Endothelial cell of umbilical vein (primary cell): ENCODE results near the gene BPTF. TPM values are rescaled to one million over a fixed set of nuclear protein-coding genes. Genes with fewer than 3 reads are reported as not detected.

Experiments used
- BruUV-seq: library from RNA; stranded (reverse); fragments of 400-500 nt; replicated peaks from 2 replicates; lab custom pipeline; 2021; lab: Mats Ljungman, UMichigan
- CTCF ChIA-PET: fragments of 300-600, 350-600 bp; sonication (Branson Sonifier 250); formaldehyde crosslinking; loops from one replicate; lab custom pipeline; 2021; ENCODE audit warnings: antibody characterized with exemption, inconsistent platforms; lab: Charles Lee
- POLR2A ChIA-PET: fragments of 300-600, 350-600 bp; sonication (Branson Sonifier 250); formaldehyde crosslinking; loops from one replicate; lab custom pipeline; 2021; ENCODE audit warnings: antibody characterized with exemption, inconsistent platforms; lab: Charles Lee
- DNase-seq: peaks from one replicate; pipeline ENCODE4 v3.0.0-alpha.2; 2011; ENCODE audit warnings: low read depth, low spot score
- FAIRE-seq: peaks from 2 replicates; lab custom pipeline; 2011; peaks lifted over from hg19 to GRCh38; lab: Jason Lieb, UNC
- H2AFZ ChIP-seq: 2 replicates; pipeline ENCODE4 v1.6.0; 2012; ENCODE audit warnings: low read depth, low read length, control low read depth, inconsistent platforms
- H3K27ac ChIP-seq: 2 replicates; pipeline ENCODE4 v1.5.1; 2011; ENCODE audit warnings: low read depth, mild to moderate bottlenecking, control low read depth, low read length, moderate library complexity; ENCODE audit not compliant: insufficient read depth
- H3K27me3 ChIP-seq, 2 experiments: 2 replicates each; pipeline versions ENCODE4 v1.6.0 to v1.6.1; 2011; ENCODE audit warnings: low read length in 2 of 2, mixed read lengths in 1 of 2; ENCODE audit not compliant: control insufficient read depth in 2 of 2, insufficient read depth in 2 of 2
- H3K36me3 ChIP-seq, 2 experiments: 2 replicates in 1 of 2; 3 replicates in 1 of 2; pipeline ENCODE4 v1.5.1; 2011; ENCODE audit warnings: low read length in 2 of 2, mild to moderate bottlenecking in 1 of 2, moderate library complexity in 1 of 2; ENCODE audit not compliant: control insufficient read depth in 2 of 2, insufficient read depth in 2 of 2; ENCODE audit errors: extremely low read depth in 1 of 2
- H3K4me1 ChIP-seq: 3 replicates; pipeline ENCODE4 v1.5.1; 2011; ENCODE audit warnings: mild to moderate bottlenecking, low read length; ENCODE audit not compliant: control insufficient read depth, insufficient read depth; ENCODE audit errors: extremely low read depth
- H3K4me2 ChIP-seq: 2 replicates; pipeline ENCODE4 v1.6.1; 2011; ENCODE audit warnings: low read length, control low read depth, mixed read lengths; ENCODE audit not compliant: insufficient read depth
- H3K4me3 ChIP-seq, 3 experiments: fragments of 200-600 bp in 1 of 3; sonication (generic), shearing (Covaris generic) in 1 of 3; replicated peaks in 1 of 3; 2 replicates each; pipeline ENCODE4 v1.5.1; 2011 to 2016; ENCODE audit warnings: control low read depth in 3 of 3, low read length in 3 of 3, mild to moderate bottlenecking in 2 of 3, inconsistent platforms in 1 of 3, low read depth in 1 of 3, moderate library complexity in 1 of 3; ENCODE audit not compliant: insufficient read depth in 1 of 3
- H3K79me2 ChIP-seq: 2 replicates; pipeline ENCODE4 v1.6.0; 2012; ENCODE audit warnings: low read length, inconsistent platforms; ENCODE audit not compliant: control insufficient read depth, insufficient read depth
- H3K9ac ChIP-seq: replicated peaks from 2 replicates; pipeline ENCODE3; 2011; ENCODE audit warnings: low read length, control low read depth; ENCODE audit not compliant: insufficient read depth; ENCODE audit errors: extremely low read depth
- H3K9me1 ChIP-seq: replicated peaks from 3 replicates; pipeline ENCODE4 v1.6.0; 2011; ENCODE audit warnings: mild to moderate bottlenecking, low read length; ENCODE audit not compliant: control insufficient read depth, insufficient read depth; ENCODE audit errors: extremely low read depth
- H3K9me3 ChIP-seq: replicated peaks from 2 replicates; pipeline ENCODE4 v1.5.1; 2012; ENCODE audit warnings: low read length, inconsistent platforms; ENCODE audit not compliant: control insufficient read depth, insufficient read depth
- H4K20me1 ChIP-seq: replicated peaks from 2 replicates; pipeline ENCODE3; 2011; ENCODE audit warnings: mild to moderate bottlenecking, low read length; ENCODE audit not compliant: control insufficient read depth, insufficient read depth; ENCODE audit errors: extremely low read depth
- EZH2 ChIP-seq: IDR thresholded peaks from 2 replicates; pipeline ENCODE4 v1.6.1; 2012; ENCODE audit warnings: borderline replicate concordance, low read depth, mild to moderate bottlenecking, moderate library complexity, low read length, inconsistent platforms; ENCODE audit not compliant: severe bottlenecking
- FOS ChIP-seq: IDR thresholded peaks from 2 replicates; pipeline ENCODE4 v1.6.1; 2011; ENCODE audit warnings: mild to moderate bottlenecking, low read length, moderate library complexity, borderline replicate concordance; ENCODE audit not compliant: insufficient read depth
- GATA2 ChIP-seq: IDR thresholded peaks from 2 replicates; pipeline ENCODE4 v1.7.0; 2011; ENCODE audit warnings: low read depth, mild to moderate bottlenecking, moderate library complexity, mixed read lengths, low read length; ENCODE audit not compliant: insufficient read length, insufficient read depth
- JUN ChIP-seq: IDR thresholded peaks from 2 replicates; pipeline ENCODE4 v1.6.1; 2011; ENCODE audit warnings: borderline replicate concordance, low read depth; ENCODE audit not compliant: insufficient read length, insufficient read depth
- MYC ChIP-seq: IDR thresholded peaks from one replicate; pipeline ENCODE4 v1.6.1; 2011; ENCODE audit warnings: mild to moderate bottlenecking, low read depth, low read length
- POLR2A ChIP-seq: IDR thresholded peaks from 2 replicates; pipeline ENCODE4 v1.6.1; 2012; ENCODE audit warnings: low read depth, mild to moderate bottlenecking, control low read depth, low read length
- POLR2AphosphoS5 ChIP-seq: IDR thresholded peaks from 2 replicates; pipeline ENCODE4 v1.6.1; 2012; ENCODE audit warnings: low read depth, mild to moderate bottlenecking, control low read depth, low read length, moderate library complexity; ENCODE audit not compliant: insufficient read depth
- dilution Hi-C: fragments of 300-500 bp; cut with MboI; formaldehyde crosslinking; loops from one replicate; pipeline ENCODE4 v1.15.0; 2019; ENCODE audit warnings: low sequenced_read_pairs; ENCODE audit not compliant: extremely low pct_ligation_motif_present
- intact Hi-C: fragments of 100-400 bp; cut with micrococcal nuclease; formaldehyde crosslinking; loops from one replicate; pipeline ENCODE4 v1.10.0; 2022
- polyA plus RNA-seq, 4 experiments: library from polyadenylated mRNA; depleted of rRNA in 3 of 4; stranded (reverse) in 3 of 4; unstranded in 1 of 4; fragments of >200 nt; gene quantifications; 2 replicates each; pipeline versions ENCODE4 v1.2.1 to v1.2.3, GENCODE V29; 2011 to 2012; ENCODE audit warnings: missing spikeins in 1 of 4
- total RNA-seq: library from RNA; stranded (reverse); gene quantifications from 2 replicates; pipeline ENCODE4 v1.2.3, GENCODE V29; 2021
- TF ChIP-seq, protein P1 (sequence below), 2 donors: IDR thresholded peaks; 1 replicate in 1 of 2; 2 replicates in 1 of 2; pipeline ENCODE4 v1.5.1; 2011; ENCODE audit warnings: low read length in 2 of 2, mild to moderate bottlenecking in 2 of 2, moderate library complexity in 2 of 2, control low read depth in 1 of 2, inconsistent platforms in 1 of 2, low read depth in 1 of 2; ENCODE audit not compliant: insufficient read depth in 1 of 2; ENCODE audit errors: extremely low read depth in 1 of 2
- TF ChIP-seq, protein P2 (sequence below): IDR thresholded peaks from 2 replicates; pipeline ENCODE4 v1.6.1; 2011; ENCODE audit not compliant: insufficient read depth, insufficient read length

The BPTF gene
- total and polyA plus RNA-seq, 2 donors (not counting 3 experiments of a cell fraction or from before 2014, with no cell fraction given), result 41.0 to 88.1 TPM

DNA sequence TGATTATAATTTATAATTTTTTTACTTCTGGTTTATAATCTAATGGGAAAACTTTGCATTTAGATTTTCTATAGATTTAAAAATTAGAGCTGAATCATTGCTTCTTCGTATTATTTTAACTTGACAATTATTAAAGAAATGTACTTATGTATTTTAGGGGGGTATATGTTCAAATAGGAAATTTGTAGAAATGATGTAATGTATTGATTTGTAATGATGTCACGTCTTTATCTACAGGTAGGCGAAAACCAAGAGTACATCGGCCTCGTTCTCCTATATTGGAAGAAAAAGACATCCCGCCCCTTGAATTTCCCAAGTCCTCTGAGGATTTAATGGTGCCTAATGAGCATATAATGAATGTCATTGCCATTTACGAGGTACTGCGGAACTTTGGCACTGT lies 28.4 kb downstream of the BPTF start:
- H3K9me3 ChIP-seq, result no peaks in the 10 kb centered on the region
- H3K4me2 ChIP-seq, result no peak overlapping the region
- BruUV-seq, result no TSS peak
- intact Hi-C loops (no loop called here), dilution Hi-C loops (no loop called here)
- no peaks in the 10 kb centered on the region for H4K20me1 ChIP-seq
- H3K9ac ChIP-seq, result no peak overlapping the region
- peaks cover 0 to 5% of the 10 kb centered on the region in 2 experiments for H3K36me3 ChIP-seq
- H3K27ac ChIP-seq, result no peak overlapping the region
- CTCF ChIA-PET, result no interaction called here
- H3K4me3 ChIP-seq, result no peak overlapping the region
- H3K9me1 ChIP-seq, result no peaks in the 10 kb centered on the region
- FAIRE-seq, result no peak
- DNase-seq, result no peak
- no peaks in the 10 kb centered on the region for H3K27me3 ChIP-seq
- no peak overlapping the region for H2AFZ ChIP-seq
- POLR2A ChIA-PET, result no interaction called here
- H3K4me1 ChIP-seq, result peaks cover 6% of the 10 kb centered on the region
- TF ChIP-seq JUN (no peak), EZH2 (no peak), POLR2AphosphoS5 (no peak), MYC (no peak), FOS (no peak), POLR2A (no peak), GATA2 (no peak)
- TF ChIP-seq, protein P1, sequence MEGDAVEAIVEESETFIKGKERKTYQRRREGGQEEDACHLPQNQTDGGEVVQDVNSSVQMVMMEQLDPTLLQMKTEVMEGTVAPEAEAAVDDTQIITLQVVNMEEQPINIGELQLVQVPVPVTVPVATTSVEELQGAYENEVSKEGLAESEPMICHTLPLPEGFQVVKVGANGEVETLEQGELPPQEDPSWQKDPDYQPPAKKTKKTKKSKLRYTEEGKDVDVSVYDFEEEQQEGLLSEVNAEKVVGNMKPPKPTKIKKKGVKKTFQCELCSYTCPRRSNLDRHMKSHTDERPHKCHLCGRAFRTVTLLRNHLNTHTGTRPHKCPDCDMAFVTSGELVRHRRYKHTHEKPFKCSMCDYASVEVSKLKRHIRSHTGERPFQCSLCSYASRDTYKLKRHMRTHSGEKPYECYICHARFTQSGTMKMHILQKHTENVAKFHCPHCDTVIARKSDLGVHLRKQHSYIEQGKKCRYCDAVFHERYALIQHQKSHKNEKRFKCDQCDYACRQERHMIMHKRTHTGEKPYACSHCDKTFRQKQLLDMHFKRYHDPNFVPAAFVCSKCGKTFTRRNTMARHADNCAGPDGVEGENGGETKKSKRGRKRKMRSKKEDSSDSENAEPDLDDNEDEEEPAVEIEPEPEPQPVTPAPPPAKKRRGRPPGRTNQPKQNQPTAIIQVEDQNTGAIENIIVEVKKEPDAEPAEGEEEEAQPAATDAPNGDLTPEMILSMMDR (IDR thresholded peaks at IDR 0.05; ENCODE audit: extremely low read depth in 1 of 2, insufficient read depth in 1 of 2, low read depth in 1 of 2, low read length in 2 of 2), result no peak
- TF ChIP-seq, protein P2, sequence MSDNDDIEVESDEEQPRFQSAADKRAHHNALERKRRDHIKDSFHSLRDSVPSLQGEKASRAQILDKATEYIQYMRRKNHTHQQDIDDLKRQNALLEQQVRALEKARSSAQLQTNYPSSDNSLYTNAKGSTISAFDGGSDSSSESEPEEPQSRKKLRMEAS, result no peak
- H3K79me2 ChIP-seq, result peaks cover 85% of the 10 kb centered on the region
